HepG2 (cell line): ENCODE data around the gene GPAM. TPM values are rescaled to one million over a fixed set of nuclear protein-coding genes. Genes with fewer than 3 reads are reported as not detected.

Experiments used
- ATF2 ChIP-seq: sonication (generic); formaldehyde crosslinking; IDR thresholded peaks from 2 replicates; pipeline ENCODE4 v1.4.0; 2020; ENCODE audit warnings: missing genetic modification reagents
- CEBPB ChIP-seq: IDR thresholded peaks from 2 replicates; pipeline ENCODE4 v1.6.1; 2011; ENCODE audit warnings: low read depth, low read length, improper control_type of control experiment, borderline replicate concordance
- CEBPG ChIP-seq: IDR thresholded peaks from 2 replicates; pipeline ENCODE4 v1.6.1; 2016
- ISL2 ChIP-seq: sonication (generic); formaldehyde crosslinking; IDR thresholded peaks from 2 replicates; pipeline ENCODE4 v1.5.0; 2020; ENCODE audit warnings: missing genetic modification reagents
- MAX ChIP-seq: IDR thresholded peaks from 2 replicates; pipeline ENCODE4 v1.6.1; 2012; ENCODE audit warnings: inconsistent platforms
- NONO ChIP-seq, 2 experiments: fragments of 450-650 bp in 1 of 2; sonication (generic) in 1 of 2; formaldehyde crosslinking in 1 of 2; IDR thresholded peaks in 1 of 2; conservative IDR thresholded peaks in 1 of 2; 2 replicates each; pipeline versions ENCODE4 v1.6.1 to v1.8.0; 2017 to 2022; ENCODE audit warnings: mild to moderate bottlenecking in 1 of 2, missing genetic modification reagents in 1 of 2, moderate library complexity in 1 of 2
- PATZ1 ChIP-seq: sonication (generic); formaldehyde crosslinking; IDR thresholded peaks from 2 replicates; pipeline ENCODE4 v1.4.0; 2020; ENCODE audit warnings: missing genetic modification reagents
- POLR2G ChIP-seq: fragments of 200-400 bp; formaldehyde crosslinking; IDR thresholded peaks from 2 replicates; pipeline ENCODE4 v1.6.1; 2018; ENCODE audit warnings: mild to moderate bottlenecking, low read depth, low read length, moderate library complexity
- REPIN1 ChIP-seq: sonication (generic); formaldehyde crosslinking; IDR thresholded peaks from 2 replicates; pipeline ENCODE4 v1.8.0; 2022; ENCODE audit warnings: missing genetic modification reagents, low read depth, mild to moderate bottlenecking, borderline replicate concordance
- RXRB ChIP-seq: IDR thresholded peaks from 2 replicates; pipeline ENCODE4 v1.6.1; 2016; ENCODE audit warnings: borderline replicate concordance, missing genetic modification reagents, missing compliant biosample characterization
- SALL1 ChIP-seq: sonication (generic); formaldehyde crosslinking; IDR thresholded peaks from 2 replicates; pipeline ENCODE4 v1.8.0; 2022; ENCODE audit warnings: mild to moderate bottlenecking, missing genetic modification reagents
- SETDB1 ChIP-seq: sonication (generic); formaldehyde crosslinking; IDR thresholded peaks from 2 replicates; pipeline ENCODE4 v1.5.1; 2020; ENCODE audit warnings: missing genetic modification reagents, mild to moderate bottlenecking, borderline replicate concordance
- SOX6 ChIP-seq, 2 experiments: fragments of 450-650 bp in 1 of 2; sonication (generic) in 1 of 2; formaldehyde crosslinking in 1 of 2; IDR thresholded peaks; 2 replicates each; pipeline versions ENCODE4 v1.4.0 to v1.6.1; 2017 to 2020; ENCODE audit warnings: antibody characterized with exemption in 1 of 2, mild to moderate bottlenecking in 1 of 2, missing genetic modification reagents in 1 of 2
- TBX2 ChIP-seq: sonication (generic); formaldehyde crosslinking; IDR thresholded peaks from 2 replicates; pipeline ENCODE4 v1.5.0; 2020; ENCODE audit warnings: missing genetic modification reagents, mild to moderate bottlenecking, borderline replicate concordance
- THRA ChIP-seq: sonication (generic); formaldehyde crosslinking; IDR thresholded peaks from 2 replicates; pipeline ENCODE4 v1.4.0; 2020; ENCODE audit warnings: missing genetic modification reagents, borderline replicate concordance
- ZFP37 ChIP-seq: sonication (generic); formaldehyde crosslinking; IDR thresholded peaks from 2 replicates; pipeline ENCODE4 v1.4.0; 2020; ENCODE audit warnings: missing genetic modification reagents, borderline replicate concordance
- ZFP91 ChIP-seq: sonication (generic); formaldehyde crosslinking; IDR thresholded peaks from 2 replicates; pipeline ENCODE4 v1.9.0; 2022; ENCODE audit warnings: missing genetic modification reagents, mild to moderate bottlenecking, borderline replicate concordance
- ZMYM4 ChIP-seq: sonication (generic); formaldehyde crosslinking; IDR thresholded peaks from 2 replicates; pipeline ENCODE4 v1.8.1; 2023; ENCODE audit warnings: mild to moderate bottlenecking, missing genetic modification reagents
- ZNF143 ChIP-seq: sonication (generic); formaldehyde crosslinking; IDR thresholded peaks from 2 replicates; pipeline ENCODE4 v1.4.0; 2020; ENCODE audit warnings: missing genetic modification reagents
- ZUFSP ChIP-seq: sonication (generic); formaldehyde crosslinking; IDR thresholded peaks from 2 replicates; pipeline ENCODE4 v1.9.0; 2021; ENCODE audit warnings: missing genetic modification reagents, mild to moderate bottlenecking, borderline replicate concordance
- polyA plus RNA-seq, 8 experiments: library from polyadenylated mRNA; depleted of rRNA in 3 of 8; stranded (reverse) in 7 of 8; unstranded in 1 of 8; fragments of >200 nt; fragmentation: Illumina TruSeq in 4 of 8; extraction: Trizol in 4 of 8; gene quantifications; 2 replicates each; pipeline versions ENCODE4 v1.2.1 to v1.2.3, GENCODE V29; 2011 to 2016; ENCODE audit warnings: low read depth in 4 of 8, missing spikeins in 1 of 8, mixed read lengths in 1 of 8; ENCODE audit not compliant: insufficient read depth in 1 of 8
- total RNA-seq, 5 experiments: library from RNA; depleted of rRNA; stranded (reverse); fragments of >200 nt; fragmentation: Illumina TruSeq; extraction: Trizol; gene quantifications; 2 replicates each; pipeline ENCODE4 v1.2.3, GENCODE V29; 2016; ENCODE audit warnings: low read depth in 1 of 5

The GPAM gene
- total and polyA plus RNA-seq, 2 of the 13 experiments (the other 11 are each of a cell fraction or from before 2014, with no cell fraction given), result 36.8 to 140 TPM

GRCh38 chr10:112215342-112215774 lies 31.8 kb upstream of the GPAM start (continued):
- TF ChIP-seq ZUFSP, result no peak
- no peak for TF ChIP-seq MAX
- TF ChIP-seq ATF2 (CRISPR knock-in tag), result 0 out of 2 replicates have a peak, but pooled peaks have one; percentile 18
- TF ChIP-seq THRA (CRISPR knock-in tag), result peak; percentile 61; the same call in 1 of the 2 replicates
- peak; percentile 83 for TF ChIP-seq CEBPG (CRISPR knock-in tag)
- TF ChIP-seq REPIN1 (CRISPR knock-in tag), result 0 out of 2 replicates have a peak, but pooled peaks have one; percentile 3
- TF ChIP-seq SOX6 (IDR thresholded peaks at IDR 0.05), result no peak
- peak; percentile 49; the same call in 1 of the 2 replicates for TF ChIP-seq SOX6 (CRISPR knock-in tag; IDR thresholded peaks at IDR 0.05)
- peak; percentile 64; the same call in 1 of the 2 replicates for TF ChIP-seq ZNF143 (CRISPR knock-in tag)
- 0 out of 2 replicates have a peak, but pooled peaks have one; percentile 22 for TF ChIP-seq POLR2G
- peak; percentile 40; the same call in 1 of the 2 replicates for TF ChIP-seq TBX2 (CRISPR knock-in tag)
- TF ChIP-seq PATZ1, result peak; percentile 84
- no peak for TF ChIP-seq RXRB
- TF ChIP-seq NONO (IDR thresholded peaks at IDR 0.05), result no peak
- TF ChIP-seq NONO (CRISPR knock-in tag; conservative IDR thresholded peaks at IDR 0.05), result 0 out of 2 replicates have a peak, but pooled peaks have one; percentile 50
- peak; percentile 38; the same call in 1 of the 2 replicates for TF ChIP-seq ZFP91 (CRISPR knock-in tag)
- peak; percentile 70 for TF ChIP-seq CEBPB
- 0 out of 2 replicates have a peak, but pooled peaks have one; percentile 14 for TF ChIP-seq ISL2
- TF ChIP-seq SETDB1 (CRISPR knock-in tag), result peak; percentile 31; the same call in 1 of the 2 replicates
- no peak for TF ChIP-seq ZFP37 (CRISPR knock-in tag)
- peak; percentile 37; the same call in 1 of the 2 replicates for TF ChIP-seq ZMYM4 (CRISPR knock-in tag)
- peak; percentile 51 for TF ChIP-seq SALL1 (CRISPR knock-in tag)
